Right kidney (tissue), 1 donor: Measurements from ENCODE around the gene NHLRC2.
"Not testable (repeated sequence)": the region's sequence is repeated elsewhere in the genome, so short reads cannot be mapped to it uniquely, and the experiment has no call there.

ENCODE experiments used
- DNase-seq: peaks from one replicate; pipeline ENCODE4 v3.0.0-alpha.2; 2016

Gene NHLRC2

GRCh38 chr10:113941140-113941539 is 86.7 kb downstream of the NHLRC2 start:
- DNase-seq, result no peak

GRCh38 chr10:113943196-113943595 is 88.7 kb downstream of the NHLRC2 start:
- not testable (repeated sequence) for DNase-seq

GRCh38 chr10:113945075-113945686 is 90.7 kb downstream of the NHLRC2 start:
- no peak for DNase-seq

DNA sequence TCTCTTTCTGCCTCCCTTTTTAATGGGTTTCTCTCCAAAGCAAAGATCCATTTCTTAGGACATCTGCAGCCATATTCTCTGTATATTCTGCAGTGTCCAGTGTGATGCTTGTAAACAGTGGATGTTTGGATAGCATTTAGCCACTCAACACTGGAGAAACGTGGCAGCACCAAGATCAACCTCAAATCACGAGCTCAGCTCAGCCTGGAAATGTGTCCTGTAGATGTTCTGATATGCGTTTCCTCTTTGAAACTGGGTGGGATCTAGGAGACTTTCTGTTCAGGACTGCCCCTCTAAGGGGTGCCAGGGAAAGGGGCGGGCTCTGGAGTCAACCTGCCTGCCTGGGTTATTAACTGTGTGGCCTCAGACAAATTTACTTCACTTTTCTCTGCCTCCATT is 91.2 kb downstream of the NHLRC2 start:
- DNase-seq, result no peak

DNA sequence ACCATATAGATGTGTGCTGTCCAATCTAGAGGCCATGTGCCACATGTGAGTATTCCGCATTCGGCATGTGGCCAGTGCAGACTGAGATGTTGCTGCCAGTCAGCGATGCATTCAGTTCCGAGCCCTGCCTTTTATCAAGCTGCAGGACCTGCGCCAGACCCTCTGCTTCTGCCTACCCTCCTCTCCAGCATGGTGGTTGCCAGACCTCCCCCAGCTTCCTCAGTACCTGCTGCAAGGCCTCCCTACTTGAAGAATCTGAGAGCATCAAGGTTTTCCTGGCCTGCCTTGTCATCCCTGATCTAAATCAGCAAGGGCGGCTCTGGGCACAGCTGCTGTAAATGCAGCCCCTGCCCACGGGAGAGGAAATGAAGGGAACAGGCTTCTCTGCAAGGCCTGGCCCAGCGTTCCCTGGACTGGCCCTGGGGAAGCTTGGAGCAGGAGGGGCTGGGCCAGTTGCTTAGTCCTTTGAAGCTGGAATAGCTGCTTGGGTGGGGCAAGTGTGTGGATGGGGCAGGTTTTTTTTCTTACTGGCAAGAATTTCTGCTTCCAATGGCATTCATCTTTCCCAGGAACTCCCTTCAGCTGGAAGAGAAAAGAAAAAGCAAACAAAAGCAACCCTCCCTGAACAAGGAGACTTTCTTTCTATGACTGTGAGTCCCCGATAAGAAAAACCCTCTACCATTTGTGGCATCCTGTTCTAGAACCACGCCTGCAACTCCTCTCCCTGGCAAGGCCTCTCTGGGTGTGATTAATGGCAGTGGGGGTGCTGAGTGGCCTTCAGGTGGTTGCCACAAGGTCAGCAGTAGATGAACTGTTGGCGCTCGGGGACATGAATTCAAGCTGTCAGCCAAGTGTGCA is 93.0 kb downstream of the NHLRC2 start:
- peak; percentile 16 for DNase-seq

GRCh38 chr10:113948048-113948447 is 93.6 kb downstream of the NHLRC2 start:
- DNase-seq, result no peak

DNA sequence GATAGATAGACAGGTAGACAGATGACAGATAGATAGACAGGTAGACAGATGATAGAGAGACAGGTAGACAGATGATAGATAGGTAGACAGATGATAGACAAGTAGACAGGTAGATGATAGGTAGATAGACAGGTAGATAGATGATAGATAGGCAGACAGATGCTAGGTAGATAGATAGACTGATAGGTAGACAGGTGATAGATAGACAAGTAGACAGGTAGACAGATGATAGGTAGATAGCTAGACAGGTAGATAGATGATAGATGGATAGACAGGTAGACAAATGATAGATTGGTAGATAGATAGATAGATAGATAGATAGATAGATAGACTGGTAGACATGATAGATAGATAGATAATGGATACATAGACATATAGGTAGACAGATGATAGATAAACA is 95.8 kb downstream of the NHLRC2 start:
- DNase-seq, result no peak

DNA sequence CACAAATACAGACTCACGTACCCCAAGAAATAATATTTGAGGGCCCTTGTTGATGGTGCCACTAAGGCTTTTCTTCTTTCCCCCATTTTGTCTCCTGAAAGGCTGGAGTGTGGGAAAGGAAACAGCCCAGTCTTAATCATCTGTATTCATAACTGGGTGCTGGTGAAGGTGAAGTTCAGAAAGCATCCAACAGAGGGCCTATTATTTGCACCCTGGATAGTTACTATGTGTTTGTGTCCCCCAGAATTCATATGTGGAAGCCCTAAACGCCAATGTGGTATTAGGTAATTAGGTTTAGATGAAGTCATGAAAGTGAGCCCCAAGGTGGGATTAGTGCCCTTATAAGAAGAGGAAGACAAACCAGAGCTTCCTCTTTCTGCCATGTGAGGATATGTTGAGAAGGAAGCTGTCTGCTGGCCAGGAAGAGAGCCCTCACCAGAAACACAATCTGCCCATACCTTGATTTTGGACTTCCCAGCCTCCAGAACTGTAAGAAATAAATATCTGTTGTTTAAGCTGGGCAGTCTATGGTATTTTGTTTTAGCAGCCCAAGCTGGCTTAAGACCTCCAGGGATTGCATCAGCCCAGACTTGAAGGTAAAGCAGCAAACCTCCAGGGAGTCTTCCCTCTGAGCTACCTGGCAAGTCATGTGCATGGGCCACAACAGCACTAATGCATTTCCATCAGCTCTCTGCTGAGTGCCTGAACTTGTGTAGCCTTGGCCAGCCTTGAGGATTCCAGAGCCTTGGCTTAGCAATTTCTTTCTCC is 99.2 kb downstream of the NHLRC2 start:
- DNase-seq, result no peak

DNA sequence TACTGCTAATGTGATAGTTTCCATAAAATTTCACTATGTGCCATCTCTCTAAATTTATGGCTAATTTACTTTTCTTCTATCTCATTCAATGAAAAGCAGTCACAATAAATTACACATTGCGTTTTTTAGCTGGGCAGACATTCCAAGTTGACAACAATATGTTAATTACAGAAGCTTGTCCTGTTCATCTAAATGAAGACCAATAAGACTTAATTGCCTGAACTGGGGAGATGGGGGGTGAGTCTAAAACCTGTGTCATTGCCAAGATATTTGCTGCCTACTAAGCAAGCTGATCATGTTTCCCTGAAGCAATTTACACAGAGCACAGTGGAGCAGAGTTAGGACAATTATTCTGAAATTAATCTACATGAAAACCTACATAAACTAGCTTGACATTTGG is 99.9 kb downstream of the NHLRC2 start:
- no peak for DNase-seq

DNA sequence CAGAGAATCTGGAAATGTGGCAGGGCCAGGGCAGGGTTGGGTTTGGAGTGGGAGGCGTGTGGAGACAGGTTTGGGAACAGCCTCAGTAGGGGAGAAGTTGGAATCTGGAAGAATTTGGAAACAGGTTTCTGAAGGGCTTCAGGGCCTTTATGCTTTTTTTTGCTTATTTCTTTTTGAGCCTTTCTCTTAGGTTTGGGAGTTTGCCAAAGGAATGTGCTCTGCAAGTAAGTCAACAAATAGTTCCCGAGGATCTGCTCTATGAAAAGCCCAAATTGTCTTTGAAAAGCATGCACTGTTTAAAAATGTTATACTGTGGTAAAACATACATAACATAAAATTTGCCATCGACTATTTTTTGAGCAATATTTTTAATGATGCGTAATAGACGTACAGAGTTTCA is 102.6 kb downstream of the NHLRC2 start:
- no peak for DNase-seq

DNA sequence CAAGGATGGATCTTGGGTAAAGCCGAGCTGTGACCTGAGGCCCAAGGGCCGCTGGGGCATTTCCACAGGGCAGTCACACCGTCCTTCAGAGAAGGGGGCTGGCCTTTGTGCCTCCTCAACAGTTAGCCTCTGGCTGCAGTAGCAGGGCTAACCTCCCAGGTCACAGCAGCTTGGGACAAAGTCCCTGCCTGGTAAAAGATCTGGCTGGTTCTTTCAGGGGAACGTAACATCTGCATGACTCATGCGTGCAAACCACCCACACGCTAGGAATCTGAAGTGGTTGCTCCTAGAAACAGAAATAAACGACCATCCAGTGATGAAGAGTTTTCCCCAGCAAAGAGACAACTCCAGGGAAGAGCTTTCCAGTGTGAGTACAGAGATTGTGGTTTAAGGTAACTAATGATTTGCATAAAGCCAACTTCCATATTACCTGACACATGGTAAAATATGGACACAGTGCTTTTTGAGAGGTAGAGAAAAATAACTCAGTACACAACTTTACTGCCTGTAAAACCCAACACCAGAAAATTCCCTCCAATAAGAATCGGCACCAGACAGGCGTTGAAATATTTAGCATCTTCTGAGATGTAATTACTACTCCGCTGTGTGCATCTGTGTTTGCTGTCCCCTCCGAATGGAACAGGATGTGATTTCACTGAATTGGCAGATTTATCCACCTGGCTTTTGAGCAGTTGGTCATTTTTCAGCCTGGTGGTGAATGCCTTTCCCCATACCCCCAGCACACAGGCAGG is 104.3 kb downstream of the NHLRC2 start:
- DNase-seq, result no peak

- DNase-seq, result no peak
Measured at GRCh38 chr10:113959383-113959760, 104.9 kb downstream of the NHLRC2 start.

DNA sequence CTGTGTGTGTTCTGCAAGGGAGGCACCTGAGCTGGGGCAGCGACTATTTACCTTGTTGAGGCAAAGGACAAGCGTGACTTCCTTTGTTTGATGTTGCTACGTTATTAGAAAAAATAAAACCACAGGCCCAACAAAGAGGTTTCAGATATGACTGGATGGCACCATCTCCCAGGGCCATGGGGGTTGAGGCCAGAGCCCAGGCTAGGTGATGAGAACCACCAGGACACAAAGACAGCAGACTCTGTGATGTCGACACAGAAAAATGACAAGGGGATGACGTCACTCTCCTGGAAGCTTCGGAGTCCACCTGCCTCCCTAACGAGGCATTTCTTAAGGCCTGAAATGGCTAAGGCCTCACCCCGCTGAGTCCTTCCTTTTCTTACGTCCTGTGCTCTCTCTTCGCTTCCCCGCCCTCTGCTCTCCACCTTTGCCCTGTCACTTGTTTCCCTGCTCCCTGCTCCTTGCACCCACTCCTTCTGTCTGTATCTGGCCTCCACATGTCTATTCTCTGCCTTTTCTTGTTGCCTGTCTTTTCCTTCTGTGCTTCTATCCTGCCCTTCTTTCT is 106.2 kb downstream of the NHLRC2 start:
- no peak for DNase-seq

DNA sequence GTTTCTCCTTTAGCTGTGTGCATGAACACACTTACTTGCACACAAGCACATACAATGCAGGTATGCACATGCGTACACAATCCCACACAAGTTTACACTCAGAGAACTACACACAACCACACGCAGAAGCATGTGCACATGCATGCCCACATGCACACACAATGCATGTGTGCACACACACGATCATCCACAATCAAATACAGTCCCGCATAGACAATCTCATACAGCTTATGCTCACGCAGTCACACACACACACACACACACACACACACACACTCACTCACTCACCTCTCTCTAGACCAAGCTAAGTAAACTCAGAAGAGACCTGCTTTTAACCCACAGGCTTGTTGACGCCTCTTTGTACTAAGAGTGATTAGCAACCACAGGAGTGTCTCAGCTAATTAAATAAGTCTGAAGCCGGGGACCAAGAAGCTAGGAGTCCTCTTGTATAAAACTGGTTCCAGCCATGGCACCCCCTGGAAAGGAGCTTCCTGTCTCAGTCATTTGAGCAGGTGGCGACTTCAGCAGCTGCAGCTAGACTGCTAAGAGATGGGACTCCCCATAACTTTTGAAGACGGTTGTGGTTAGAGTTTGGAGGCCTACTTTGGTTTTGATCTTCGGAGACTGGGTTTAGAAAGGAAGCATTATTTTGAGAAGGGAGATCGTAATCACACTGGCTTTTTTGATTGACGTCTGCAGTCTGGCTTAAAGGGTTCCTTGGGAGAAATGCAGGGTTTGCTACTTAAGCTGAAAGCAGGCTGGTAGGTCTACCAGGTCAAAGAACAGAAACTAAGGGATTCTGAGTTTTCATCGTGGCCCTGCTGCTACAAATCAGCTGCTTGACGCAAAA is 106.9 kb downstream of the NHLRC2 start:
- DNase-seq, result no peak

GRCh38 chr10:113965077-113965476 is 110.6 kb downstream of the NHLRC2 start:
- DNase-seq, result no peak

DNA sequence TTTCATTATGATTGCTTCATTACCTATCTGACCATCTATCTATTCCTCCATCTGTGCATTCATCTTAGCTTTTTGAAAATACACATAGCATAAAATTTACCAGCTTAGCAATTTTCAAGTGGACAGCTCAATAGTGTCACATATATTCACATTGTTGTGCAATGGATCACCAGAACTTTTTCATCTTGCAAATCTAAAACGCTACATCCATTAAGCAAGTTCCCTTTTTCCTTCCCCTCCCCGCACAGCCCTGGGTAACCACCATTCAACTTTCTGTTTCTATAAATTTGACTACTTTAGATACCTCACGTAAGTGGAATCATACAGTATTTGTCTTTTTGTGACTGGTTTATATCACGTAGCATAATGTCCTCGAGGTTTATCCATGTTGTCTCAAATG is 111.2 kb downstream of the NHLRC2 start:
- no peak for DNase-seq
